Measurements from ENCODE around the gene XRN2. TPM values are rescaled to one million over a fixed set of nuclear protein-coding genes. Genes with fewer than 3 reads are reported as not detected.

The XRN2 gene
- total RNA-seq, 1 experiment from 2014 or later, result 76.8 TPM

DNA sequence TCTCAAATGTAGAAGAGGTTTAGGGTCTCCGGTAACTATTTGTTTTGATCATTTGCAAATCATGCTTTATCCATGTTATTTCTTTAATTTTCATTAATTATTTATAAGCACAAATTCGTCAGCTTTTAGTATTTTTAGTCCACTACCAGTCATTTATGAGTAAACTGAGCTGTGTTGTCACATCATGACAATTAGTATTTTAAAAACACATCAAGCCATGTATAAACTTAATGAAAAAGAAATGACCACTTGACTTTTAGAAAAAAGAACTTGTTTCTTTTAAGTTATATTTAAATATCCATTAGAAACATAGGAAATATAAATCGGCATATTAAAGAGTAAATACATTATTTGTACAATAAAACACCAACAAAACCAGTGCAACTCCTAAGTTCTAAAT lies 91.4 kb downstream of the XRN2 start:
- no peaks in the 10 kb centered on the region for H3F3A ChIP-seq (ENCODE audit: low read length, unreplicated experiment)
- H3K36me3 ChIP-seq (ENCODE audit: low read depth, low read length), result no peaks in the 10 kb centered on the region; the same call in 1 of the 2 replicates
- no peak overlapping the region for H3K4me2 ChIP-seq (ENCODE audit: low read length)
- H3K4me3 ChIP-seq (ENCODE audit: low read length), result no peak overlapping the region
- BruUV-seq (replicated peaks), result no TSS peak
- H3K79me2 ChIP-seq (ENCODE audit: low read length), result no peaks in the 10 kb centered on the region
- H2AFZ ChIP-seq (ENCODE audit: low read length), result no peak overlapping the region
- no peak for ATAC-seq
- H3K27me3 ChIP-seq (ENCODE audit: low read length), result peaks cover 20% of the 10 kb centered on the region
- intact Hi-C loops (cut with micrococcal nuclease), result no loop called here
- H3K27ac ChIP-seq (ENCODE audit: low read length), result no peak overlapping the region
- ChIA-PET POLR2A (ENCODE audit: unreplicated experiment) (no interaction called here), CTCF (no interaction called here)
- H3K9me2 ChIP-seq (replicated peaks; ENCODE audit: low read length), result no peaks in the 10 kb centered on the region
- no peaks in the 10 kb centered on the region for H3K4me1 ChIP-seq (ENCODE audit: insufficient read depth, low read length)
- H3K9ac ChIP-seq (ENCODE audit: low read length), result no peak overlapping the region
- TF ChIP-seq, protein P1, sequence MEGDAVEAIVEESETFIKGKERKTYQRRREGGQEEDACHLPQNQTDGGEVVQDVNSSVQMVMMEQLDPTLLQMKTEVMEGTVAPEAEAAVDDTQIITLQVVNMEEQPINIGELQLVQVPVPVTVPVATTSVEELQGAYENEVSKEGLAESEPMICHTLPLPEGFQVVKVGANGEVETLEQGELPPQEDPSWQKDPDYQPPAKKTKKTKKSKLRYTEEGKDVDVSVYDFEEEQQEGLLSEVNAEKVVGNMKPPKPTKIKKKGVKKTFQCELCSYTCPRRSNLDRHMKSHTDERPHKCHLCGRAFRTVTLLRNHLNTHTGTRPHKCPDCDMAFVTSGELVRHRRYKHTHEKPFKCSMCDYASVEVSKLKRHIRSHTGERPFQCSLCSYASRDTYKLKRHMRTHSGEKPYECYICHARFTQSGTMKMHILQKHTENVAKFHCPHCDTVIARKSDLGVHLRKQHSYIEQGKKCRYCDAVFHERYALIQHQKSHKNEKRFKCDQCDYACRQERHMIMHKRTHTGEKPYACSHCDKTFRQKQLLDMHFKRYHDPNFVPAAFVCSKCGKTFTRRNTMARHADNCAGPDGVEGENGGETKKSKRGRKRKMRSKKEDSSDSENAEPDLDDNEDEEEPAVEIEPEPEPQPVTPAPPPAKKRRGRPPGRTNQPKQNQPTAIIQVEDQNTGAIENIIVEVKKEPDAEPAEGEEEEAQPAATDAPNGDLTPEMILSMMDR (conservative IDR thresholded peaks at IDR 0.05; ENCODE audit: low read depth, low read length), result no peak
- no peak for DNase-seq
- H3K9me3 ChIP-seq (ENCODE audit: low read length), result no peaks in the 10 kb centered on the region
- H4K20me1 ChIP-seq (ENCODE audit: low read length), result no peaks in the 10 kb centered on the region

- no peak overlapping the region for H3K9ac ChIP-seq (ENCODE audit: low read length)
Observed at GRCh38 chr20:21395051-21395665, 92.0 kb downstream of the XRN2 start.

GRCh38 chr20:21395666-21396598 lies 92.8 kb downstream of the XRN2 start:
- no peak overlapping the region for H3K4me2 ChIP-seq (ENCODE audit: low read length)
- H3K9me3 ChIP-seq (ENCODE audit: low read length), result no peaks in the 10 kb centered on the region
- TF ChIP-seq, protein P1 (conservative IDR thresholded peaks at IDR 0.05; ENCODE audit: low read depth, low read length), result no peak
- no peak for TF ChIP-seq EZH2 (IDR thresholded peaks at IDR 0.05; ENCODE audit: low read length, unreplicated experiment)
- no peak for TF ChIP-seq EZH2phosphoT487 (IDR thresholded peaks at IDR 0.05; ENCODE audit: borderline replicate concordance, low read length)
- no peaks in the 10 kb centered on the region for H3K9me2 ChIP-seq (replicated peaks; ENCODE audit: low read length)
- no peak overlapping the region for H2AFZ ChIP-seq (ENCODE audit: low read length)
- H3K4me3 ChIP-seq (ENCODE audit: low read length), result no peak overlapping the region
- intact Hi-C loops (cut with micrococcal nuclease), result no loop called here
- peaks cover 34% of the 10 kb centered on the region for H3K27me3 ChIP-seq (ENCODE audit: low read length)
- H4K20me1 ChIP-seq (ENCODE audit: low read length), result no peaks in the 10 kb centered on the region
- H3K9ac ChIP-seq (ENCODE audit: low read length), result no peak overlapping the region
- ChIA-PET POLR2A (ENCODE audit: unreplicated experiment) (no interaction called here), CTCF (no interaction called here)
- ATAC-seq (no peak), DNase-seq (no peak)
- no peak overlapping the region for H3K27ac ChIP-seq (ENCODE audit: low read length)
- H3K79me2 ChIP-seq (ENCODE audit: low read length), result no peaks in the 10 kb centered on the region
- no peaks in the 10 kb centered on the region for H3K36me3 ChIP-seq (ENCODE audit: low read depth, low read length)
- no TSS peak for BruUV-seq (replicated peaks)
- H3F3A ChIP-seq (ENCODE audit: low read length, unreplicated experiment), result no peaks in the 10 kb centered on the region
- no peaks in the 10 kb centered on the region for H3K4me1 ChIP-seq (ENCODE audit: insufficient read depth, low read length)

More at GRCh38 chr20:21395051-21395665, 92.0 kb downstream of the XRN2 start:
- no TSS peak for BruUV-seq (replicated peaks)
- POLR2A ChIA-PET (ENCODE audit: unreplicated experiment), result no interaction called here
- Histone ChIP-seq H2AFZ (ENCODE audit: low read length) (no peak overlapping the region), H3K36me3 (ENCODE audit: low read depth, low read length) (no peaks in the 10 kb centered on the region), H3K4me2 (ENCODE audit: low read length) (no peak overlapping the region), H3K79me2 (ENCODE audit: low read length) (no peaks in the 10 kb centered on the region), H3K27me3 (ENCODE audit: low read length) (peaks cover 26% of the 10 kb centered on the region), H4K20me1 (ENCODE audit: low read length) (no peaks in the 10 kb centered on the region), H3F3A (ENCODE audit: low read length, unreplicated experiment) (no peaks in the 10 kb centered on the region), H3K9me2 (replicated peaks; ENCODE audit: low read length) (no peaks in the 10 kb centered on the region), H3K4me1 (ENCODE audit: insufficient read depth, low read length) (no peaks in the 10 kb centered on the region), H3K9me3 (ENCODE audit: low read length) (no peaks in the 10 kb centered on the region), H3K4me3 (ENCODE audit: low read length) (no peak overlapping the region), H3K27ac (ENCODE audit: low read length) (no peak overlapping the region)
- no peak for DNase-seq
- ATAC-seq, result no peak
- intact Hi-C loops (cut with micrococcal nuclease), result no loop called here
- TF ChIP-seq EZH2 (IDR thresholded peaks at IDR 0.05; ENCODE audit: low read length, unreplicated experiment), result no peak
- TF ChIP-seq, protein P1 (conservative IDR thresholded peaks at IDR 0.05; ENCODE audit: low read depth, low read length), result no peak
- CTCF ChIA-PET, result no interaction called here

All from PC-3 (cell line).